ENCODE measurements around the gene ZNF500.

GRCh38 chr16:4700997-4701743, 65.8 kb downstream of the ZNF500 start:
- TF ChIP-seq CTCF (IDR thresholded peaks at IDR 0.05) = no peak
- TF ChIP-seq POLR2A (IDR thresholded peaks at IDR 0.05) = no peak
